Measurements from ENCODE around the gene HYAL3.

The HYAL3 gene

GRCh38 chr3:50330330-50330729 lies 31.1 kb upstream of the HYAL3 start:
- no peak for DNase-seq (ENCODE audit: low read depth)

DNA sequence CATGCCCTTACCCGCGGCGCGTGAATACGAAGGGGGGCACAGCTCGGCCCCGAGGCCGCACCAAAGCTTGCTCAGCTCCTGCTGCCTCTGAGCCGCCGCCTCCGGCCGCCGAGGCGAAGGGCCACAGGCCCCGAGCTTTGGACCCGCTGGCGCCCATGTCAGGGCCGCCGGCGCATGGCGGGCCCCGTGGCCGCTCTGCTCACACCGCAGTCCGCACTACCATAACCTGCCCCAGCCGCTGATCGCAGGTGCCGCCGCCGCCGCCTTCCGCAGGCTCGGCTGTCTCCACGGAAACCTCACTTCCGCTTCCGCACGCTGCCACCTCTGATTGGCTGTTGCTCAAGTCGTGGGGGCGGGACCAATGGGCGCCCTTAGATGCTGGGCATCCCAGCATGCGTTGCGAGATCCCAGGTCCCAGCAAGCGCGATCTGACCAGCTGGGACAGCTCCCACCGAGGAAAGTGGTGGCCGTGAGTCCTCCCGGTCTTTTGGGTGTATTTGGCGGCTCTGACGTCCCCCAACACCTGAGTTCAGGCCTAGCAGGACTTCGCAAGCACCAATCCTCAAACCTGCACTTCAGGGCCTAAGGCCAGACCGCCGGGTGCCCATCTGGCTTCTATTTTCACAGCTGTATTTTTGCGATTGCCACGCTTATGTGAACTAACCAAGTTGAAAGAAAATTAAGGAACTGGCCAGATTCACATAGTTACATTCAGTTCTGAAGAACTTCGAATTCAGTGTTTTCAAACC lies 28.9 kb upstream of the HYAL3 start, which contains the start of gene TUSC2:
TSS of gene TUSC2 (minus strand) at position 281 of the 749 bp plus-strand sequence. CDS start at position 157, 124 bp downstream.
- peak; percentile 82 for DNase-seq (ENCODE audit: low read depth)

DNA sequence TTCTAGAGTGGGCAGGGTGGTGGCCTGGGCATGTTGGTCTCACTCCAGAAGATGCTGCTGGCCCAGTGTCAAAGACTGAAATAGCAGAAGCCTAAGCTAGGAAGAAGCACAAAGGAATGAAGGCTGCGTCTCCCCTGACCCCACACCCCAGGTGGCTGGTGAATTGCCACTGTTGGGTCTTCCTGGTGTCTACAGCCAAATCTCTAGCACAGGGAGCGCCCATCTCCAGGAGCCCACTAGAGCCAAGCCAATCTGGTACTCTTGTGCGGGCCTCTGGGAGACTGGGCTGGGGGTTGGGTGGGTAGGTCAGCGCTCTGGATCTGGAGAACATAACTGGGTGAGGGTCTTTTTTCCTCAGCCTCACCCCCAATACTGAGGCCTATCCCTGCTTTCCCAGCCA lies 27.9 kb upstream of the HYAL3 start:
- DNase-seq (ENCODE audit: low read depth) = no peak

DNA sequence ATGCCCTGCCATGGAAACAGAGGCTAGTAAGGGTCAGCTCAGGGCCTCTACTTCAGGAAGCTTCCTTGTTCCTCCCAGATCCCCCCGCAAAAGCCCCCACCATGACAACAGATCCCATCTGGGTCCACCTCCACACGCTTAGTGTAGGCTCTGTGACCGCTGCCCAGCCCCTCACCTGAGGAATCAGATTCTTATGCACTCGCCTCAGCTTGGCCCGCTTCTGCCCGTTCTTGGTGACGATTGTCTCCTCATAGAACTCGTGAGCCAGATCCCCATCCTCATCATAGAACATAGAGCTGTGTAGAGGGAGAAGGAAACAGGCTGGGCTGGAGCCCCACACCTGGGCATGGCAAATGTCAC lies 27.0 kb upstream of the HYAL3 start:
- no peak for DNase-seq (ENCODE audit: low read depth)

DNA sequence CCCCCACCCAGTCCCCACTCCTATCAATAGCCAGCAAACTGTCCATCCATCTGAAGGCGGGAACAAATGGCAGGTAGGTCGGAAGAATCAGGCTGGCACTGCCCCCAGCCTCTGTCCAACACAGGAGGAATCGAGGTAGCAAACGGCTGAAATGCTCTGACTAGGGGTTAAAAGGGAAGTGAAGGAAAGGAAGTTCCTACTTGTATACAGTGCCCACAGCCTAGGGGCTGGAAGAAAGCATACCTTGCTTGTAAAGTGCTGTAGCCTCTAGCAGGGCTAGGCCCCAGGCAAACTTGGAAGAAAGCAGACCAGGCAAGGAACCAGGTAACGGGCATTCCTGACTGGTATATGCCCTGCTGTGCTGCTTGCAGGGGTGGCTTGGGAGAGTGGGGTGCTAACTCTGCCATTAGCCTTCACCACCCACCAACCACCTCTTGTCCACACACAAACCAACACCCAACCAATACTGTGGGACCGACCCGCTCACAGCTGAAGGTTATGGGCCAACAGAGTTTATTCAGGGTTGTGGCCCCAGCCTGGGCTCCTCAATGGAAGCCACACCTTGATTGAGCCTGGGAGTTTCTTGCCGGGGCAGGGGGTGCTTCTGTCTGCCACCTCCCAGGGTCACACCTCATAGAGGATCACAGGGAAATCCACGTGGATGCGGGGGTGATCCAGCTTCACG lies 26.4 kb upstream of the HYAL3 start:
- no peak for DNase-seq (ENCODE audit: low read depth)

GRCh38 chr3:50325113-50325480 lies 25.9 kb upstream of the HYAL3 start:
- no peak for DNase-seq (ENCODE audit: low read depth)

DNA sequence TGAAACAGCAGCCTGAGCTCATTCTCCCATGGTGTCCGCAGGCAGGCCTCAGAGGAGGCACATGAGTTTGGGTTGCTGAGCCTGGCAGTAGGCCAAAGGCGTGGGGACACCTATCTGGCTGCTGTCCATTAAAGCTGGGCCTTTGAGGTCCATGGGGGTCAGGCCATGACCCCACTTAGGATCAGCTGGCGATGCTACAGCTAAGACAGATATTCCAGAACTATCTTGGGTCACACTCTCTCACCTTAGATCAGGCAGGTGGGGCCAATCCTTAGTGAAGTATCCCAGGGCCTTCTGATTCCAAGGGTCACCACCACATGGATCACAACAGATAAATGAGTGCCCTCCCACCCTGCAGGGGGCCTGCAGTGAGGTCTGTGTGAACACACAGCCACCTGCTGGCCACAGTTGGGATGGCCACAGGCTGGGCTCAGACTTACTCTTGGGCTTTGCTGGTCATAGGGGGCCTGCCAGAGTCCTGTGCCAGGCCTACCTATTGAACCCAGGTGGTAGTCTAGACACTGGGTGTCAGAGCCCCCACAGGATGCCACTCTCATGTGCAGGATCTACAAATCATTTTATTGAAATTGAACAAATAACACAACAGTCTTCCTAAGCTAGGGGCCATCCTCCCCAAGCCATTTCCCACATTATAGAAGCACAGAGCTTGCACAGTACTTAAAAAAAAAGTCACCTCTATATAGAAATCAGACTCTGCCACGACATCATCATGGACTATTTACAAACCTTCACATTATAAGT lies 25.3 kb upstream of the HYAL3 start:
- no peak for DNase-seq (ENCODE audit: low read depth)

DNA sequence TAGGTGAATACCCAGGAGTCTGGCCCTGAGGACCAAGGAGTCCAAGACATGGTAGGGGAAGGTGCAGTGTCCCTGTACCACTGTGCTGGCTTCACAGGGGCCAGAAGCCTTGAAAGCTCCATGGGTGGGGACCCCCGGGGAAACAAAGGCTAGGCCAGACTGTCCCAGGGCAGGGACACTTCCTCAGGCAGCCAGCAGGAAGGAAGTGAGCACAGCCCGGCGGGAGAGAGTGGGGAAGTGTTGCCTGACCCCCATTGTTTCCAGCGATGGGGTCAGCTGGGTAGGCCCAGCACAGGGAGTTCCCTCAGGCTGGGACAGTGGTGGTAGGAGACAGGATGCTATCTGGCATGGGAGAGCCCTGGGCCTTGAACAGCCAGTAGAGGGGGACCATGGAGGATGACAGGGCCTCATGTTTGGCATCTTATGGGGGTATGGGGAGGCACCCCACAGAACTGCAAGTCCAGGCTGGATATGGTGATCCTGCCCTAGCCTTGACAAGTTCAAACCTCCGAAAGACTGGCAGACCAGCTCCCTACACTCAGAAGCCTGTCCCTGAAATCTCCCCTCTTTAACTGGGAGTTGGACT lies 24.5 kb upstream of the HYAL3 start:
- DNase-seq (ENCODE audit: low read depth) = no peak

- no peak for DNase-seq (ENCODE audit: low read depth)
These were observed 23.9 kb upstream of the HYAL3 start for GRCh38 chr3:50323092-50323600.

DNA sequence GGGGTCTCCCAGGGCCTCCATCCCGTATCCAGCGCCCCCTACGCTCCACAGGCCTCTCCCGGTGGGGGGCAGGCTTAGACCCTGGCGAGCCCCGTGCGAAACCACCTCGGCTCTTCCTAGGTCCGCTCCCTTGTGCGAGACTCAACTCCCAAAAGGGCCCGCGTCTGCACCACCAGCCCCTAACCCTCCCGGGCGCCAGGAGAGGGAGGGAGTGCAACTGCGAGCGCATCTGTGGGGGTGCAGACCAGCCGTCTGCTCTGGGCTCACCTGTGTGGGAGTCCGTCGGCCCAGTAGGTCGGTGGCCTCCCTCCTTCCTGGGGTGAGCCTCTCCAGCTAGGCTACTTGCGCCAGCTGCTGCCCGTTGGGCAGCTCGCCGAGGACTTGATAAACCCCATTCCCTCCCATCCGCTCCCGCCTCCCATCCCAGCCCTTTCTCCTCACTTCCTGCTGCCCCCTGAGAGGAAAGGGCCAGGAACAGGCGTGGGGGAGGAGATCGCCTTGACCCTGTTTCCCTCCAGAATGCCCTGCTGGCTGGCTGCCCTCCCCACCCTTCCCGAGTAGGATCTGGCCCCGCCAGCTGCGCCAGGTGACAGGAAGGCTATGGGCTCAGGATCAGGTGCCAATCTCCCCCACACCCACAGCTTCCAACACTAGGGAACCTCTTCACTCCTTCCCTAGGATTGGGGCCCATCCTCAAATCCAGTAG lies 23.3 kb upstream of the HYAL3 start, which contains the start of gene HYAL2:
TSS of gene HYAL2 (minus strand) at position 360 of the 706 bp plus-strand sequence. CDS start 2,256 bp downstream, outside the sequence.
- DNase-seq (ENCODE audit: low read depth) = no peak

- no peak for DNase-seq (ENCODE audit: low read depth)
These were observed 22.8 kb upstream of the HYAL3 start for GRCh38 chr3:50322115-50322385.

DNA sequence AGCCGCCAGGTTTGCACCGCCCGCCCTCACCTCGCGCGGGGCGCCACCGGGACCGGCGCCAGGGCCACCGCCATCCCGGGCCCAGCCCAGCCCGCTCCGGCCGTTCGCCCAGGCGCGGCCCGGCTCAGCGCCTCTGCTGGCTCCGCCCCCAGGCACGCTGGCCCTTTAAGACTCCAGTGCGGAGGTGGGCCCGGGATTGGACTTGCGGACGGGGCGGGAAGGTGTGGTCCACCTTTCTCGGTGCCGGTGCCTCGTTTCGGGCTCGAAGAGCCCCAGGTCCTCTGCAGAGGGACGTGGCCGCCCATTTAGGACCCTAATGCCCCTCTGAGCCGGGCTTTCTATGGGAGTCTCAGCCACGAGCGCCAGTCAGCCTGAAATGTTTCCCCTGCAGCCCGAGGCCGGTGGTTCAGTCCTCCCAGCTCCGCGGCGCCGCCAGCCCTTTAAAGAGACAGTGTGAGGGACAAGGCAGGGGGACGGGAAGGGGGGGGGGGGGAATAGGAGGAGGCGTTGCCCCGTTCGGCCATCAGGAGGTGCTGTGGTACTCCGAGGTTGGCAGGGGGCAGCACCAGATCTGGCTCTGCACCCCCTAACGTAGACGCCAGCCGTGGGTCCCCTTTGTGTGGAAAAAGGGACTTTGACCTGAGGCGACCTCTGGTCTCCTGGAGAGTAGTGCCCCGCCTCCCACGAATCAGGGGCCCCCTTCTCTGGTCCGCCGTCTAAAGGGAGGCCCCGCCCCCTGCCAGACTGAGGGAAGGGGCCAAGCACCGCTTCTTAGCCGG lies 22.3 kb upstream of the HYAL3 start:
- no peak for DNase-seq (ENCODE audit: low read depth)

DNA sequence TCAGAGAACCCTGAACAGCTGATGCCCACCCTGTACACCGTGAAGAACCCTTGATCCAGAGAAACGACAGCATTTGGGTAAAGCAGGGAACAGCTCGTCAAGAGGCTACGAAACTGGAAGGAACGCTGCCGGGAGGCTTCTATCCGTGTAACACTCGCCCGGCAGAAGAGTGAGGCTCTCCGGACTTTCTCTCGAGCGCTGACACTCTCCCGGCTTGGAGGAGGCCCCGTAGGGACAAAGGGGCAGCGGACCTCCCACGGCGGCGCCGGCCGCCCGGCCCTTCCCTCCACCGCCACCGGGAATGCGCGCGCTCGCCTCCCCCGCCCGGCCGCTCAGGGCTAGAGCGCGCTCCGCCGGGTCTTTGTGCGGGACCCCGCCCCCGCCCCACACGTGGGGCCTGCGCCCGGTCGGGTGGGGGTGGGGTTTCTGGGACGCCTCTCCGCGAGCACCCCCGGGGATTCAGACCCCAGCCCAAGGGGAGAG lies 21.7 kb upstream of the HYAL3 start:
- no peak for DNase-seq (ENCODE audit: low read depth)

- DNase-seq (ENCODE audit: low read depth) = no peak
These were observed 20.9 kb upstream of the HYAL3 start for GRCh38 chr3:50319894-50320625.

DNA sequence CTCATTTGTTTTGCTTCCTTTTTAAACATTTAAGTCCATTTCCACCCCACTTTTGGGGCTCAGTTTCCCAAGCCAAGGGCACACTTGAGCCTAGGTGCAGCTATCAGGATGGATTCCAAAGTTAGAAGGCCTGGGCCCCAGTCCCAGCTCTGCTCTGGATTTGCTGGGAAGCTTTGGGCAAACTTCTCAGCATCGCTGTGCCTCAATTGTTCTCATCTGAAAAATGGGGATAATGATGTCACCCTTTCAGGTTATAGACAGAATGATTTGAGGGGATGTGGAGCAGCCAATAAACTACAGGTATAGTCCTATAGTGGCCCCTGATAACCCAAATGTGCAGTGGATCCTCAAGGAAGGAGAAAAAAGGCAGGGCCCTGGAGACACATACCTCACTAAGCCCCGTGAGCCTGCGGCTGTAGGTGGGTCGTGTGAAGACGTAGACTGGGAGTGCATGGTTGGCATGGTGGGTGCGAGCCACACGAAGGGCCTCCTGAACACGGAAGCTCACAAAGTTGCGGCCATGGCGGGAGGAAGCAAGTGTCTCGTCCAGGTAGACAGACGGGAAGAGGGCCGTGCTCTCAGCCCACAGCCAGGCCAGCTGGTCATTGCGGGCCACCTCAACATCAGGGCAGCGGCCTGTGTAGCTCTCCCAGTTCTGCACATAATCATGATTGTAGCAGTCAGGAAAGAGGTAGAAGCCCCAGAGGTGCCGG lies 20.1 kb upstream of the HYAL3 start:
- no peak for DNase-seq (ENCODE audit: low read depth)

DNA sequence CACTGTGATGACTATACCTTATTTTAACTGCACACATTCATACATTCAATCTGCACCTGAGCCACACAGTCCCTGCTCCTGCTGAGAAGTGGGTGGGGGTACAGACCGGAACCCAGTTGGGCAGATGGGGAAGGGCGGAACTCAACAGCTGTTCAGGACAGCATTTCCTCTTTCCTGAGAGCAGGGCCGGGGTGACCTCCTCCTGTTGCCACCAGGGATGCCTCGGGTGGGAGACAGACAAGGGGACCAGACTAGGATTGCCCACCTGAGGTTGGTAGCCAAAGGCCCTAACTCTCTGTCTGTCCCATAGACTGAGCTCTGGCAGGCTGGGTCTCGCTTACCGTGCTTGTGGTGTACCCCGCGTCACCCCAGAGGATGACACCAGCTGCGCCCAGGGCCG lies 19.4 kb upstream of the HYAL3 start:
- DNase-seq (ENCODE audit: low read depth) = no peak

- DNase-seq (ENCODE audit: low read depth) = no peak
These were observed 19.0 kb upstream of the HYAL3 start for GRCh38 chr3:50318163-50318562.

DNA sequence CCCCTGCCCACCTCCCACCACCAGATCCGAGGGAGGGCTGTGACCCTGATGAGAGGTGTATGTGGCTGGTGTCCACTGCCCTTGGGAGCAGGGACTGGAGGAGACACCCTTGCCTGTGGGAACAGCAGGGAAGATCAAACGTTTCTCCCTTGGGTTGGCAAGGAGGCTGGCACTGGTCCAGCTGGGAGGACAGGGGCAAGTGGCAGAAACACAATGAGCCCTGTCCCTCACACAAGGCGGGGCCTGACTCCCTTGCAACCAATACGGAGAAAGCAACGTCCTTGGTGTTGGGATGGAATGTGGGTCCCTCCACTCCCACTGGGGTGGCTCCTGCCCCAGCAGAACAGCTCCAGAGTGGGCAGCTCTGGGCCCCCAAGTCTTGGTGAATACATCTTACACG lies 18.1 kb upstream of the HYAL3 start:
- DNase-seq (ENCODE audit: low read depth) = no peak

DNA sequence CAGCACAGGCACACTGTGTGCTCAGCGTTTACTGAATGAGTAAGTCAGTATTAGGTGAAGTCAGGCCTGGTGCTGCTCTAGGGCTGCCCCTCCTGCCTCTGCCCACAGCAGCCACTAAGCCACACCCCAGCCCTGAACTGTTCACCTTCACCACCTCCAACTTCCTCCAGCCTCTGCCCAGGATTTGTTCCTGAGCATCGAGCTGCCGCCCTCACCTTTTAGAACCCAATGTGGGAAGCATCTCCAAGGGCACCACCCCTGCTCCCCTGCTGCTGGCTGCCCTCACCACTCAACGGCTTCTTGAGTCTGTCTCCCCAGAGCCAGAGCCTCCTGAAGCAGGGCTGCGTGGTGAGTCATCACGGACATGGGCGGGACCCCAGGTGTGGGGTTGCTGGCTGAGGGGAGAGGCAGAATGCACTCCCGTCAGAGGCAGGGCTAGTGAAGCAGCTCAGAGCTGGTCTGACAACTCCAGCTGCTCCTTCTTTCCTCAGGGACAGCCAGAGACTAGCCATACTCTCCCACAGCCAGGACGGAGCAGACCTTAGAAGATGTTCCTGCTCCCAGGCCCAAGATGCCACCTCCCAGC lies 17.5 kb upstream of the HYAL3 start:
- DNase-seq (ENCODE audit: low read depth) = no peak

Measured in non-pigmented ciliary epithelial cell (primary cell).